ENCODE results near the gene SRRM2.

DNA sequence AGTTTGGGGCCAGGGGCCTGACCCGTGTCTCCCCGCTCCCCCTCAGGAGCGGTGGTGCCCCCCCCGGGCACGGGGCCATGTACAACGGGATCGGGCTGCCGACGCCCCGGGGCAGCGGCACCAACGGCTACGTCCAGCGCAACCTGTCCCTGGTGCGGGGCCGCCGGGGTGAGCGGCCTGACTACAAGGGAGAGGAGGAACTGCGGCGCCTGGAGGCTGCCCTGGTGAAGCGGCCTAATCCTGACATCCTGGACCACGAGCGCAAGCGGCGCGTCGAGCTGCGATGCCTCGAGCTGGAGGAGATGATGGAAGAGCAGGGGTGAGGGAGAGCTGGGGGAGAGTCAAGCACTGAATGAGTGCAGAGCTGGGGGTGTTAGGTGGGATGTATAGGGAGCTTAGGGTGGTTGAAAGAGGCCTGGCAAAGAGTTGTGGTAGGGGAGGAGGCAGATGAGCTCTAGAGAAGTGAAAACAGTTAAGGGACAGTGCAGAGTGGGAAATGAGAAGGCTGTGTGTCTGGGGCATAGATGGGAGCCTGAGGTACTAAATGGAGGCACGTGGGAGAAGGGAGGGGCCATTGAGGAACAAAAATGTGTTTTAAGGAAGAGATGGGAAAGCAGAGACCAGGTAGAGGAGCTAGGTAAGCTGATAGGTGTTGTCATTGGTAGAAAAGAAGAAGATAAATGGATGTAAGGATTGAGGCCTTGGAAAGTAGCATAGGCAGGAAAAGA is 4.0 kb downstream of the SRRM2 start:
- no peak for TF ChIP-seq POLR2A (IDR thresholded peaks at IDR 0.05)
- TF ChIP-seq, protein P1, sequence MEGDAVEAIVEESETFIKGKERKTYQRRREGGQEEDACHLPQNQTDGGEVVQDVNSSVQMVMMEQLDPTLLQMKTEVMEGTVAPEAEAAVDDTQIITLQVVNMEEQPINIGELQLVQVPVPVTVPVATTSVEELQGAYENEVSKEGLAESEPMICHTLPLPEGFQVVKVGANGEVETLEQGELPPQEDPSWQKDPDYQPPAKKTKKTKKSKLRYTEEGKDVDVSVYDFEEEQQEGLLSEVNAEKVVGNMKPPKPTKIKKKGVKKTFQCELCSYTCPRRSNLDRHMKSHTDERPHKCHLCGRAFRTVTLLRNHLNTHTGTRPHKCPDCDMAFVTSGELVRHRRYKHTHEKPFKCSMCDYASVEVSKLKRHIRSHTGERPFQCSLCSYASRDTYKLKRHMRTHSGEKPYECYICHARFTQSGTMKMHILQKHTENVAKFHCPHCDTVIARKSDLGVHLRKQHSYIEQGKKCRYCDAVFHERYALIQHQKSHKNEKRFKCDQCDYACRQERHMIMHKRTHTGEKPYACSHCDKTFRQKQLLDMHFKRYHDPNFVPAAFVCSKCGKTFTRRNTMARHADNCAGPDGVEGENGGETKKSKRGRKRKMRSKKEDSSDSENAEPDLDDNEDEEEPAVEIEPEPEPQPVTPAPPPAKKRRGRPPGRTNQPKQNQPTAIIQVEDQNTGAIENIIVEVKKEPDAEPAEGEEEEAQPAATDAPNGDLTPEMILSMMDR (IDR thresholded peaks at IDR 0.05): no peak
